Measurements from ENCODE around the gene RBM47. TPM values are rescaled to one million over a fixed set of nuclear protein-coding genes. Genes with fewer than 3 reads are reported as not detected.
A peak's percentile ranks its signal among the peaks of the same experiment; 100 is the strongest.
"Not testable (repeated sequence)": the region's sequence is repeated elsewhere in the genome, so short reads cannot be mapped to it uniquely, and the experiment has no call there.

The RBM47 gene
- polyA plus RNA-seq, 4 donors = 86.9 to 98.8 (median 93.0) TPM

GRCh38 chr4:40546506-40546905 is 83.2 kb downstream of the RBM47 start:
- peak in 1 of 4 donors; percentile 61 for DNase-seq (ENCODE audit: low read depth in 4 of 4, low spot score in 3 of 4)

- DNase-seq (ENCODE audit: low read depth in 4 of 4, low spot score in 3 of 4) = not testable (repeated sequence)
Measured at GRCh38 chr4:40545487-40545886, 84.2 kb downstream of the RBM47 start.

GRCh38 chr4:40544221-40544620 is 85.4 kb downstream of the RBM47 start:
- DNase-seq (ENCODE audit: low read depth in 4 of 4, low spot score in 3 of 4) = no peak

GRCh38 chr4:40540800-40541199 is 88.9 kb downstream of the RBM47 start:
- DNase-seq (ENCODE audit: low read depth in 4 of 4, low spot score in 3 of 4) = no peak

GRCh38 chr4:40536032-40536431 is 93.6 kb downstream of the RBM47 start:
- no peak for DNase-seq (ENCODE audit: low read depth in 4 of 4, low spot score in 3 of 4)

GRCh38 chr4:40531636-40532023 is 98.0 kb downstream of the RBM47 start:
- DNase-seq (ENCODE audit: low read depth in 4 of 4, low spot score in 3 of 4) = no peak

GRCh38 chr4:40530961-40531635 is 98.6 kb downstream of the RBM47 start:
- DNase-seq (ENCODE audit: low read depth in 4 of 4, low spot score in 3 of 4) = no peak

- no peak for DNase-seq (ENCODE audit: low read depth in 4 of 4, low spot score in 3 of 4)
Measured at GRCh38 chr4:40526741-40527140, 102.9 kb downstream of the RBM47 start.

- no peak for DNase-seq (ENCODE audit: low read depth in 4 of 4, low spot score in 3 of 4)
Measured at GRCh38 chr4:40525752-40526598, 103.7 kb downstream of the RBM47 start.

- DNase-seq (ENCODE audit: low read depth in 4 of 4, low spot score in 3 of 4) = no peak
Measured at GRCh38 chr4:40524366-40525041, 105.2 kb downstream of the RBM47 start.

- no peak for DNase-seq (ENCODE audit: low read depth in 4 of 4, low spot score in 3 of 4)
Measured at GRCh38 chr4:40523581-40523980, 106.1 kb downstream of the RBM47 start.

GRCh38 chr4:40521957-40522356 is 107.7 kb downstream of the RBM47 start:
- DNase-seq (ENCODE audit: low read depth in 4 of 4, low spot score in 3 of 4) = no peak

GRCh38 chr4:40520533-40520932 is 109.1 kb downstream of the RBM47 start:
- DNase-seq (ENCODE audit: low read depth in 4 of 4, low spot score in 3 of 4) = no peak

GRCh38 chr4:40517081-40517480 is 112.6 kb downstream of the RBM47 start:
- DNase-seq (ENCODE audit: low read depth in 4 of 4, low spot score in 3 of 4) = not testable (repeated sequence)

GRCh38 chr4:40516651-40517050 is 113.0 kb downstream of the RBM47 start:
- DNase-seq (ENCODE audit: low read depth in 4 of 4, low spot score in 3 of 4) = no peak

GRCh38 chr4:40515398-40516293 is 114.0 kb downstream of the RBM47 start:
- DNase-seq (ENCODE audit: low read depth in 4 of 4, low spot score in 3 of 4) = no peak

GRCh38 chr4:40515037-40515397 is 114.6 kb downstream of the RBM47 start:
- peak in 2 of 4 donors; percentile 58 to 65 for DNase-seq (ENCODE audit: low read depth in 4 of 4, low spot score in 3 of 4)

GRCh38 chr4:40514497-40514951 is 115.1 kb downstream of the RBM47 start:
- peak in 1 of 4 donors; percentile 65 for DNase-seq (ENCODE audit: low read depth in 4 of 4, low spot score in 3 of 4)

GRCh38 chr4:40511036-40511614 is 118.5 kb downstream of the RBM47 start:
- DNase-seq (ENCODE audit: low read depth in 4 of 4, low spot score in 3 of 4) = no peak

- no peak for DNase-seq (ENCODE audit: low read depth in 4 of 4, low spot score in 3 of 4)
Measured at GRCh38 chr4:40507977-40508376, 121.7 kb downstream of the RBM47 start.

Data from right renal pelvis (tissue), 4 donors.